HG03135 (cell line): ENCODE results near the gene GNPTAB.
"Not testable (repeated sequence)": the region's sequence is repeated elsewhere in the genome, so short reads cannot be mapped to it uniquely, and the experiment has no call there.

ENCODE experiments used
- ATAC-seq: cut with Tn5 transposase; IDR thresholded peaks from one replicate; pipeline ENCODE4 v1.9.1; 2021; ENCODE audit warnings: mild to moderate bottlenecking, moderate library complexity; ENCODE audit not compliant: unreplicated experiment

The GNPTAB gene

GRCh38 chr12:101740980-101741379 lies 89.8 kb downstream of the GNPTAB start:
- no peak for ATAC-seq

DNA sequence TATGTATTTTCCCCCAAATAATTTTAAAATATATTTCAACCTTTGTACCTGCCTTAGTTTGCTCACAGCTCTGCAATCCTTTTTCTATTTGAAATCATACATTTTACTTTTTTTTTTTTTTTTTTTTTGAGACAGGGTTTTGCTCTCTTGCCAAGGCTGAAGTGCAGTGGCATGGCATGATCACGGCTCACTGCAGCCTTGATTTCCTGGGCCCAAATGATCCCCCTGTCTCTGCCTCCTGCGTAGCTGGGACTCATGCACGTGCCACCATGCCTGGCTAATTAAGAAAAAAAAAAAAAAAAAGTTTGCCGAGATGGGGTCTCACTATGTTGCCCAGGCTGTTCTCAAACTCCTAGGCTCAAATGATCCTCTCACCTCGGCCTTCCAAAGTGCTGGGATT lies 90.2 kb downstream of the GNPTAB start:
- no peak for ATAC-seq

DNA sequence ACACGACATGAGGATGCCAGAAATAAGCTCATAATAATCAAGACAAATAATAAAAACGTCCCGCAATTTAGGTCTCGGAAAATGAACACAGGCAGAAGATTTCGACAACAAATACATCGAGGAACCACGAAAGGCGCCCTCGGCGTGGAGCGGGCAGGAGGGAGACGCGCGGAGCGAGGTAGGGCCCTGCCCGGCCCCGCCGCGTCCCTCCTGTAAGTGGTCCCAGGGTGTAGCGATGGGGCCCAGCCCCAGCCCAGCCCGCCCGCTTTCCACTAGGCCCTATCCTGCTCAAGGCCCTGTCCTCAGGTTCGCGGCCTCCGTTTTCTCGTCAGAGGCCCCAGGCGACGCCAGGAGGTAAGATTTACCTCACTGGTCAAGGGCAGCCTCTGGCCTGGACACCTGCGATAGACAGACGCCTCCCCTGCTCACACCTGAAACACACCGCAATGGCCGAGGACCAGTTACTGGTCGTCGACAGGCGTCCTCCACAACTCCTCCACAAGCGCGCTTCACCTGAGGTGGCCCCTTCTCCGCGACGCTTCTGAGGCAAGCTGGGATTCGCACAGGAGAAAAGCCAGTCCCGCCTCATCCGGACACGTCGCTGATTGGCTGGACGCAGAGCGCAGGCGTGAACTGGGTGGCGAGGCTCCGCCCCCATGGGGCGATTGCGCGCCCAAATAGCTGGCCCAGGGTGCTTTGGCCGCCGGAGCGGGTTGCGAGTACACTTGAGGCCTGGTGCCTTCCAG lies 91.7 kb downstream of the GNPTAB start, which contains the start of gene SYCP3:
Gene SYCP3 (minus strand): TSS at position 543 of the 746 bp plus-strand sequence. CDS start 1,527 bp downstream, outside the sequence.
- ATAC-seq: no peak

- ATAC-seq: no peak
Measured at GRCh38 chr12:101737476-101737875, 93.3 kb downstream of the GNPTAB start.

- not testable (repeated sequence) for ATAC-seq
Measured at GRCh38 chr12:101734482-101734881, 96.3 kb downstream of the GNPTAB start.

DNA sequence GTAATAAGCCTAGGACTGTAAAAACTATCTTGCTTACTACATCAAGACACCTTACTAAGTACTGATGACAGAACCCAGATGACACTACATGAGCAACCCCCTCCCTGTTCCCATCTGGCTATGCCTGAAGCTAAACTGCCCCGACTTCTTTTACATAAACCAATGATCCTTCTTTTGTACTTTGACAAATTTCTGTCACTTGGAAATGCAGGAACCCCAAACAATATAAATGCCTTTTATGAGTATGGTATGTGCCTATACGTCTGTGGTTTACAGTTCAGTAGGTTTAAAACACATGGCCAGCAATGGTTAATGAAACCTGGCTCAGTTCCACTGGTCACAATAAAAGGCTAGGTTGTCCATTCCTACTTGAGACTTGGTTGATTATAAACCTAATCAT lies 97.6 kb downstream of the GNPTAB start:
- ATAC-seq: peak; percentile 74

DNA sequence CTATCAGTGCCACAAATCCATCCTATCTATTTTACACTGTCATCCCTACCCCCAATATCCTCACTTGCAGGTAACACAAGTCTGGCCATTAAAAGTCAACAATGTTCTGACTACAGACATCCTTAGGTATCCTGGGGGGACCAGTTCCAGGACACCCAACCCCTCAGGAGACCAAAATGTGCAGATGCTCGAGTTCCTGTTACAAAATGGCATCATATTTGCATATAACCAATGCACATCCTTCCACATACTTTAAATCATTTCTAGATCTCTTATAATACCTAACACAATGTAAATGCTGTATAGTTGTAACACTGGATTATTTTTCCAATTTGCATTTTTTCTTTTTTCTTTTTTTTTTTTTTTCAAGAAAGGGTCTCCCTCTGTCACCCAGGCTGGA lies 98.4 kb downstream of the GNPTAB start:
- no peak for ATAC-seq

DNA sequence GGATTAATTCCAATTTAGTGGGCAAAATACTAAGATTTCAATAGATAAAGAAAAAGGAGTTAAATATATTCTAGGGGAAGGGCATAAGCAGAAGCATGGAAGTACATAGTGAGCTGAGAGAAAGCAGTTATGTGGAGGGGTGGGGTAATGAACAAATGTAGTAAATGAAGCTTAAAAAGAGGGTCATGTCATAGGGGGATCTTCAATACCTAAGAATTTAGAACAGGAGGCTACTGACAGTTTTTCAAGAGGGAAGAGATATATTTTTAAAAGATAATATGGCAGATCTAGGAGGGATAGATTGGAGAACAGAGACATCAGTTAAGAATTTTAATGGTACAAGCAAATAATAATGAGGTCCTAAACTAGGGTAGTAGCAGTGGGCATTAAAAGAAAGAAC lies 100.9 kb downstream of the GNPTAB start:
- no peak for ATAC-seq

GRCh38 chr12:101727098-101727497 lies 103.7 kb downstream of the GNPTAB start:
- ATAC-seq: no peak

DNA sequence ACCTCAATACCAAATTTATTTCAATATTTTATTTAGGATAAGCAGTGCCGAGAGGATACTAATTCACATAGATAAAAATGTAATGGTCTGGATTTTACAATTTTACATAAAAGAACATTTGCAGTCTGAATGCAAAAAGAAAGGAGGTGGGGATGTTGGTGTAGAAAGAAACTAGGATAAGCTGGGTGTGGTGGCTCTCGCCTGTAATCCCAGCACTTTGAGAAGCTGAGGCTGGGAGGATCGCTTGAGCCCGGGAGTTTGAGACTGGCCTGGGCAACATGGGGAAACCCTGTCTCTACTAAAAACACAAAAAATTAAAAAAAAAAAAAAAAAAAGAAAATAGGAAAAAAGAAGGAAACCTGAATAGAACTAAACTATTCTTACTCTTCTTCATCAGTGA lies 108.4 kb downstream of the GNPTAB start:
- no peak for ATAC-seq

- ATAC-seq: no peak
Measured at GRCh38 chr12:101720118-101720517, 110.6 kb downstream of the GNPTAB start.

GRCh38 chr12:101719566-101719965 lies 111.2 kb downstream of the GNPTAB start:
- ATAC-seq: no peak

DNA sequence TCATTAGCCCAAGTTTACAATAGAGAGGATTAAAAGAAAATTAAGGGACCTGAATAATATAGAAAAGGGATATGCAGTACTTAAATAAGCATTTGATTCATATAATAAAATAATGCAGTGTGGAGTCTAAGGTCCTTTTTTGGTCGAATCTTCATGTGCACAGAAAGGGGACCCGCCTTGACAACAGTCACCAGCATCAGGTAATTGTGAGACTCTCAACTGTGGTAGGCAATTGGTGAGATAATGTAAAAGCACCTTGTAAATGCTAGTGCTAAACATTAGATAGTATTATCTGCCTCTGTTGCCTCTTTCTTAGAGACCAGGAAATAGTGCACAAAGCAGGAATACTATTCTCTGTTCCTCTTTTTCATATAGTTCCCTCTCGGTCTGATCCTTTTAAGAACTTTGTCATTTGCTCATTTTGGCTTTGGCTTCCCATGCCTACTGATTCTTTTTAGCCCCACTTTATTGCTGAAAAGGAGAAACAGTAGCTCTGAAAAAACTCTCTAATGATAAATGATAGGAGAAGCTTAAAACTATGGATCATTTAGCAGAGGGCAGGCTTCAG lies 115.8 kb downstream of the GNPTAB start:
- ATAC-seq: no peak

- no peak for ATAC-seq
Measured at GRCh38 chr12:101713930-101714329, 116.8 kb downstream of the GNPTAB start.

- ATAC-seq: no peak
Measured at GRCh38 chr12:101713059-101713682, 117.6 kb downstream of the GNPTAB start.

DNA sequence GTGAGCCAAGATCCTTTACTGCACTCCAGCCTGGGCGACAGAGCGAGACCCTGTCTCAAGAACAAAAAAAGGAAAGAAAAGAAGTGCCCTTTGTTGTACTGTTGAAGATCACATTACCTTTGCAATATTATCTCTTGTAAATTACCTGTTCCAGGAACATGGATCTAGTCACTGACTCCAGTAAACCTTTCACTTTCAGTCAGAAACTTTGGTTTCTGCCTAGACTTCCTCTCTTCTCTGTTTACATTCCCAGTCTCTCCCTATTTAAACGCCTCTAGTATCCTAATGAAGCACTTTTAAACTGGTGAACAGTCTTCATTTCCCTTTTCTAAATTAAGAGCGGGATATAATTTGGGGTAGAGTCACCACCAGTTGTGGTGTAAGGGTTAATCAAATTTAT lies 120.5 kb downstream of the GNPTAB start:
- no peak for ATAC-seq

- no peak for ATAC-seq
Measured at GRCh38 chr12:101707131-101707782, 123.5 kb downstream of the GNPTAB start.

DNA sequence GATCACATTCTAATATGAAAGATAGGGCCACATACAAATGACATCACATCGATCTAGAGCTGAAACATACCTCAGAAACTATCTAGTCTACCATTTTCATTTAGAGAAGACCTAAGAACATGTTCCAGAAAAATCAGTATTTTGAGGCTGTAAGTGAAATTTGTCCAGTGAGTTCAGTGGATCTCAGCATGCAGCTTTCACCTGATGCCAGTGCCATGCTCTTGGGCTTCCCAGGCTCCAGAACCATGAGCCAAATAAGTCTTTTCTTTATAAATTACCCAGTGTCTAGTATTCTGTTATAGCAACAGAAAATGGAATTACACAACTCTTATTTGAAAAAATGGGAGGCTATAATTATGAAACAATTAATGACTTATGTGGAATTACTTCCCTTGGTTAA lies 124.4 kb downstream of the GNPTAB start:
- ATAC-seq: no peak

GRCh38 chr12:101703487-101703886 lies 127.3 kb downstream of the GNPTAB start:
- no peak for ATAC-seq

GRCh38 chr12:101700299-101700820 lies 130.4 kb downstream of the GNPTAB start:
- ATAC-seq: no peak

- ATAC-seq: no peak
Measured at GRCh38 chr12:101698800-101699347, 131.9 kb downstream of the GNPTAB start.
